HG02642 (cell line): ENCODE data around the gene GFY.
"Not testable (repeated sequence)": the region's sequence is repeated elsewhere in the genome, so short reads cannot be mapped to it uniquely, and the experiment has no call there.

Experiments used
- ATAC-seq: cut with Tn5 transposase; IDR thresholded peaks from one replicate; pipeline ENCODE4 v1.9.1; 2021; ENCODE audit warnings: mild to moderate bottlenecking; ENCODE audit not compliant: unreplicated experiment, poor library complexity

The GFY gene

GRCh38 chr19:49463960-49464740 lies 39.0 kb downstream of the GFY start:
- ATAC-seq, result no peak

- no peak for ATAC-seq
Measured at GRCh38 chr19:49465371-49465770, 40.2 kb downstream of the GFY start.

GRCh38 chr19:49468199-49468598 lies 43.0 kb downstream of the GFY start:
- no peak for ATAC-seq

- peak; percentile 40 for ATAC-seq
Measured at GRCh38 chr19:49468746-49469447, 43.7 kb downstream of the GFY start.

GRCh38 chr19:49469828-49470614 lies 44.8 kb downstream of the GFY start:
- ATAC-seq, result peak; percentile 57

GRCh38 chr19:49470615-49470978 lies 45.4 kb downstream of the GFY start:
- no peak for ATAC-seq

GRCh38 chr19:49472936-49473335 lies 47.7 kb downstream of the GFY start:
- no peak for ATAC-seq

- ATAC-seq, result not testable (repeated sequence)
Measured at GRCh38 chr19:49473501-49473867, 48.3 kb downstream of the GFY start.

- ATAC-seq, result peak; percentile 69
Measured at GRCh38 chr19:49473868-49474541, 48.8 kb downstream of the GFY start, which contains the start of gene FLT3LG. TSS of gene FLT3LG (plus strand) at chr19:49474215. CDS start at chr19:49474640, 425 bp downstream.

GRCh38 chr19:49474542-49474924 lies 49.3 kb downstream of the GFY start:
- no peak for ATAC-seq

- ATAC-seq, result no peak
Measured at GRCh38 chr19:49475191-49475917, 50.2 kb downstream of the GFY start.

- no peak for ATAC-seq
Measured at GRCh38 chr19:49475995-49476880, 51.0 kb downstream of the GFY start.
